DND-41 (cell line): ENCODE data around the gene PTPN23.

Experiments used
- CTCF ChIP-seq: IDR thresholded peaks from 2 replicates; pipeline ENCODE4 v1.5.1; 2012; ENCODE audit warnings: borderline replicate concordance, low read length, moderate library complexity, mild to moderate bottlenecking; ENCODE audit not compliant: poor library complexity, severe bottlenecking; ENCODE audit errors: extremely low read depth
- EZH2 ChIP-seq: IDR thresholded peaks from 3 replicates; pipeline ENCODE4 v1.6.1; 2012; ENCODE audit warnings: borderline replicate concordance, low read depth, mild to moderate bottlenecking, moderate library complexity, low read length, inconsistent platforms; ENCODE audit not compliant: severe bottlenecking

DNA sequence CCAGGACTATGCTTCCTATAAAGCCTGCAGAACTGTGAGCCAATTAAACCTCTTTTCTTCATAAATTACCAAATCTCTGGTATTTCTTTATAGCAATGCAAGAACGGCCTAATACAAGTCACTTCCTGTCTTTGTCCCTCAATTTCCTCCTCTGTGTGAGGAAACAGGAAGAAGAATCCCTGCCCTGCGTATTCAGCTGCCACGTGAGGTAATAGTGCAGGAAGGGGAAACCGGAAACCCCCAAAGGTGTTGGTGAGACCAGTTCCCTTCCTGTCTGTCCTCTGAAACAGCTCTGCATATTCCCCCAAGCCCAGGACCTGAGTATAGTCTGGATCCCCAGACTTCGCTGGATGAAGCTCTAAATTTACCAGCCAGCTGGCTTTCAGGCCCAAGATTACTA lies 18.1 kb upstream of the PTPN23 start:
- no peak for TF ChIP-seq CTCF
- no peak for TF ChIP-seq EZH2
